IMR-90 (cell line): ENCODE measurements around the gene HMX1.

Experiments
- BHLHE40 ChIP-seq: fragments of 150-350 bp; IDR thresholded peaks from 2 replicates; pipeline ENCODE4 v1.6.1; 2016; ENCODE audit warnings: mild to moderate bottlenecking, low read depth, low read length
- CEBPB ChIP-seq: IDR thresholded peaks from 2 replicates; pipeline ENCODE4 v1.6.1; 2012; ENCODE audit warnings: low read depth, low read length, improper control_type of control experiment
- CHD1 ChIP-seq: IDR thresholded peaks from 2 replicates; pipeline ENCODE4 v1.6.1; 2012; ENCODE audit warnings: low read depth, low read length, improper control_type of control experiment
- MAFK ChIP-seq: IDR thresholded peaks from 2 replicates; pipeline ENCODE4 v1.6.1; 2012; ENCODE audit warnings: low read depth, low read length, improper control_type of control experiment
- MAZ ChIP-seq: IDR thresholded peaks from 2 replicates; pipeline ENCODE4 v1.6.1; 2012; ENCODE audit warnings: low read depth, mild to moderate bottlenecking, low read length, improper control_type of control experiment, moderate library complexity, borderline replicate concordance
- MXI1 ChIP-seq: IDR thresholded peaks from 2 replicates; pipeline ENCODE4 v1.6.1; 2012; ENCODE audit warnings: low read depth, mild to moderate bottlenecking, low read length, moderate library complexity, borderline replicate concordance
- POLR2A ChIP-seq: IDR thresholded peaks from 2 replicates; pipeline ENCODE4 v1.6.1; 2012; ENCODE audit warnings: mild to moderate bottlenecking, low read depth, low read length
- RAD21 ChIP-seq: IDR thresholded peaks from 2 replicates; pipeline ENCODE4 v1.6.1; 2012; ENCODE audit warnings: low read length, improper control_type of control experiment
- RCOR1 ChIP-seq: IDR thresholded peaks from 2 replicates; pipeline ENCODE4 v1.6.1; 2012; ENCODE audit warnings: mild to moderate bottlenecking, low read length, improper control_type of control experiment; ENCODE audit not compliant: insufficient replicate concordance
- RFX5 ChIP-seq: IDR thresholded peaks from 2 replicates; pipeline ENCODE4 v1.8.0; 2012; ENCODE audit warnings: low read depth, mild to moderate bottlenecking, low read length, moderate library complexity
- SMC3 ChIP-seq: fragments of 150-350 bp; IDR thresholded peaks from 2 replicates; pipeline ENCODE4 v1.6.1; 2016; ENCODE audit warnings: low read depth, mild to moderate bottlenecking, antibody characterized with exemption, low read length, moderate library complexity
- TF ChIP-seq, protein P1 (sequence below): conservative IDR thresholded peaks from 2 replicates; pipeline ENCODE4 v1.5.1; 2012; ENCODE audit warnings: mild to moderate bottlenecking, low read depth, low read length, improper control_type of control experiment
- TF ChIP-seq, protein P2 (sequence below): fragments of 150-350 bp; IDR thresholded peaks from 2 replicates; pipeline ENCODE4 v1.6.1; 2016; ENCODE audit warnings: low read depth, mild to moderate bottlenecking, low read length, moderate library complexity, borderline replicate concordance

DNA sequence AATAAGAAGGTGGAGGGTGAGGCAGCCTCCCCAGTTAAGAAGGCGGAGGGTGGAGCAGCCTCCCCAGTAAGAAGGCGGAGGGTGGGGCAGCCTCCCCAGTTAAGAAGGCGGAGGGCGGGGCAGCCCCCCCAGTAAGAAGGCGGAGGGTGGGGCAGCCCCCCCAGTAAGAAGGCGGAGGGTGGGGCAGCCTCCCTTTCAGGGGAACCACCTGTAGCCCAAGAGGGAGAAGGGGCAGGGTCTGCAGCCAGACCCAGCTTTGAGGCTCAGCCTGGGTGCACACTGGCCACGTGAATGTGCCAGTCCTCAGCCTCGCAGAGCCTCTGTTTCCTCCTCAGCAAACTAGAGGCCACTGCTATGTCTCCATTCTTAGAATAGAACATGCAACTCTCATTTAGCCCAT lies 52.6 kb downstream of the HMX1 start:
- no peak for TF ChIP-seq CEBPB
- no peak for TF ChIP-seq POLR2A
- TF ChIP-seq, protein P1, sequence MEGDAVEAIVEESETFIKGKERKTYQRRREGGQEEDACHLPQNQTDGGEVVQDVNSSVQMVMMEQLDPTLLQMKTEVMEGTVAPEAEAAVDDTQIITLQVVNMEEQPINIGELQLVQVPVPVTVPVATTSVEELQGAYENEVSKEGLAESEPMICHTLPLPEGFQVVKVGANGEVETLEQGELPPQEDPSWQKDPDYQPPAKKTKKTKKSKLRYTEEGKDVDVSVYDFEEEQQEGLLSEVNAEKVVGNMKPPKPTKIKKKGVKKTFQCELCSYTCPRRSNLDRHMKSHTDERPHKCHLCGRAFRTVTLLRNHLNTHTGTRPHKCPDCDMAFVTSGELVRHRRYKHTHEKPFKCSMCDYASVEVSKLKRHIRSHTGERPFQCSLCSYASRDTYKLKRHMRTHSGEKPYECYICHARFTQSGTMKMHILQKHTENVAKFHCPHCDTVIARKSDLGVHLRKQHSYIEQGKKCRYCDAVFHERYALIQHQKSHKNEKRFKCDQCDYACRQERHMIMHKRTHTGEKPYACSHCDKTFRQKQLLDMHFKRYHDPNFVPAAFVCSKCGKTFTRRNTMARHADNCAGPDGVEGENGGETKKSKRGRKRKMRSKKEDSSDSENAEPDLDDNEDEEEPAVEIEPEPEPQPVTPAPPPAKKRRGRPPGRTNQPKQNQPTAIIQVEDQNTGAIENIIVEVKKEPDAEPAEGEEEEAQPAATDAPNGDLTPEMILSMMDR: no peak
- no peak for TF ChIP-seq RFX5
- no peak for TF ChIP-seq RAD21
- TF ChIP-seq BHLHE40: no peak
- TF ChIP-seq MXI1: no peak
- TF ChIP-seq MAZ: no peak
- TF ChIP-seq RCOR1: no peak
- no peak for TF ChIP-seq CHD1
- TF ChIP-seq, protein P2, sequence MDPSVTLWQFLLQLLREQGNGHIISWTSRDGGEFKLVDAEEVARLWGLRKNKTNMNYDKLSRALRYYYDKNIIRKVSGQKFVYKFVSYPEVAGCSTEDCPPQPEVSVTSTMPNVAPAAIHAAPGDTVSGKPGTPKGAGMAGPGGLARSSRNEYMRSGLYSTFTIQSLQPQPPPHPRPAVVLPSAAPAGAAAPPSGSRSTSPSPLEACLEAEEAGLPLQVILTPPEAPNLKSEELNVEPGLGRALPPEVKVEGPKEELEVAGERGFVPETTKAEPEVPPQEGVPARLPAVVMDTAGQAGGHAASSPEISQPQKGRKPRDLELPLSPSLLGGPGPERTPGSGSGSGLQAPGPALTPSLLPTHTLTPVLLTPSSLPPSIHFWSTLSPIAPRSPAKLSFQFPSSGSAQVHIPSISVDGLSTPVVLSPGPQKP: no peak
- TF ChIP-seq MAFK: no peak
- TF ChIP-seq SMC3: no peak
